Gastrocnemius medialis (tissue), 4 donors: Measurements from ENCODE around the gene C6orf89.

Source experiments
- CTCF ChIP-seq, 5 experiments: fragments of 450-650 bp in 3 of 5; fragments of 200-600 bp in 2 of 5; sonication (generic) in 2 of 5; IDR thresholded peaks in 4 of 5; conservative IDR thresholded peaks in 1 of 5; 1 replicate in 4 of 5; 2 replicates in 1 of 5; pipeline ENCODE4 v1.5.1; 2016 to 2019; ENCODE audit warnings: antibody characterized with exemption in 5 of 5, mild to moderate bottlenecking in 3 of 5, moderate library complexity in 3 of 5
- POLR2A ChIP-seq, 2 donors: fragments of 450-650 bp; IDR thresholded peaks; one replicate each; pipeline ENCODE4 v1.6.1; 2017; ENCODE audit warnings: antibody characterized with exemption in 2 of 2, mild to moderate bottlenecking in 2 of 2, moderate library complexity in 2 of 2

- TF ChIP-seq CTCF (IDR thresholded peaks at IDR 0.05 in 4 of 5, conservative IDR thresholded peaks at IDR 0.05 in 1 of 5) (no peak), POLR2A (IDR thresholded peaks at IDR 0.05) (no peak)
Measured at GRCh38 chr6:36906539-36907325, 21.0 kb downstream of the C6orf89 start.
